ENCODE measurements around the gene PRR12. TPM values are rescaled to one million over a fixed set of nuclear protein-coding genes. Genes with fewer than 3 reads are reported as not detected.

Gene PRR12
- polyA plus RNA-seq, 4 donors: 15.1 to 32.6 (median 26.6) TPM

DNA sequence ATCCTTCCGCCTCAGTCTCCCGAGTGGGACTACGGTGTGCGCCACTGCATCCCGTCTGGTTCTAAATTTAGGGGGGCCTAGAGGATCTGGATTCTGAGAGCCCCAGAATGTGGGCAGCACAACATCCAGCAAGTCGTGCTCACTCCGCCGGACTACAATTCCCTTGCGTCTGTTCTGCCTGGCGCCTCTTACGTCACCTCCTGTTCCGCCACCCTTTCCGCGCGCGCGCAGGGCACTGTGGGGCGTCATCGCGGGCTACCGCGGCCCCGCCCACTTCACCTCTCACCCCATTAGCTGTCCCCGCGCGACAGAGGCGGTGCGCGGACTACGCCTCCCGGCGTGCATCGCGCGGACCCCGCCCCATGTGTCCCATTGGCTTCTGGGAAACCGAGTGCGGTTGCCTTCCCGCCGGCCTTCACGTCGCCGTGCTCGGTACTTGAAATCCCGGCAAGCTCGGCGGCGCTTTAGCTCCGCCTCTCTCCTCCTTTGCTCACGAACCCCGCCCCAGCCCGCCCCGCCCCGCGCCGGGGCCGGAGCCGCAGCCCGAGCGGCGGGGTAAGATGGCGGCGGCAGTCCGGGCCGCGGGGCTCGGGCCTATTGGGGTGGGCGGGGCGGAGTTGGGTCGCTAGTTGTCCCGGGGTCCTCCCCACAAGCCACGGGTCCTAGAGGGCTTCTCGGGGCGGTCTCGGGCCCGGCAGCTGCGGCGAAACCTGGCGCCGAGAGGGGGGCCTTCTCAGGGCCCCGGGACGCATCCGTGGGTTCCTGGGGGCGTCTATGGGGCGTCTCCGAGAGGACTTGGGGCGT lies 50.9 kb downstream of the PRR12 start, which contains the start of gene SCAF1:
Gene SCAF1 (plus strand): TSS at position 522 of the 804 bp plus-strand sequence. CDS start 2,818 bp downstream, outside the sequence.
- DNase-seq (ENCODE audit: low read depth in 4 of 4, low spot score in 2 of 4): peak; percentile 92 to 99 (median 96)

DNA sequence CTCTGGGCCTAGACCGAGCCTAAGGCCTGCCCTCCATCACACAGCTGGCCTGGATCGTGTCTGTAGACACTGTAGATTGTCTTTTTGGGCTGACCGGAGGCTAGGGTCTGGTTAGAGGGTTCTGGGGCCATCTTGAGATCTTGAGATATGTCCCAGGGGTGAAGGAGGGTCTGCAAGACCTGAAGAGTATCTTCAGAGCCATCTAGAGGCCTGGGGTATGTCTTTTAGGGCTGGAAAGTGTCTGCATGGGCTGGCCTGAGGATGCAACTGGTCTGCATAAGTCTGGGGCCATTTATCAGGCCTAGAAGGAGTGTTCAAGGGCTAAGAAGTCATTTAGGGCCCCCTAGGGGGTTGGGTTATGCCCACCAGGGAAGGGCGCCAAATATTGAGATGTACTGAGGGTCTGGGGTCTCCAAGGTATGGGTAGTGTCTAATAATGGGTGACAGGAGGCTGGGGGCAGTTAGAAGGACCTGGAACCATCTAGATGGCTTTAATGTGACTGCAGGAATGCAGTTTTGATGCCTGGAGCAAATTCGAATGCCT lies 51.6 kb downstream of the PRR12 start:
- no peak for DNase-seq (ENCODE audit: low read depth in 4 of 4, low spot score in 2 of 4)

DNA sequence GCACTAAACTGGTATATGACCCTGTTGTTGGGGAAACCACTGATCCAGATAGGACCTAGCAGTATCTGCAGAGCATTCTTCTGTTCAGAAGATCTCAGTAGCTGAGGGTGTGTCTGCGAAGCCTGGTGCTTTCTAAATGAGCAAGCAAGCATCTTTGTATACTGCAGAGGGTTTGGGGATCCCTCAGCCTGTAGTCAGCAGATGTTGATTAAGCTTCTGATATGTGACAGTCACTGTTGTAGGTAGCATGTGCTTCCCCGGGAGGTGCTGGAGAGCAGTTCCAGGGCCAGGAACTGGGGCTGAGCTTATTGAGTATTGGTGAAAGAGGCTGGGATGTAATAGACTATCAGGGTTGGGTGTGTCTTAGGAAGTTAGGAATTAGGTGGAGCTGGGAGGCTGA lies 52.5 kb downstream of the PRR12 start:
- DNase-seq (ENCODE audit: low read depth in 4 of 4, low spot score in 2 of 4): no peak

DNA sequence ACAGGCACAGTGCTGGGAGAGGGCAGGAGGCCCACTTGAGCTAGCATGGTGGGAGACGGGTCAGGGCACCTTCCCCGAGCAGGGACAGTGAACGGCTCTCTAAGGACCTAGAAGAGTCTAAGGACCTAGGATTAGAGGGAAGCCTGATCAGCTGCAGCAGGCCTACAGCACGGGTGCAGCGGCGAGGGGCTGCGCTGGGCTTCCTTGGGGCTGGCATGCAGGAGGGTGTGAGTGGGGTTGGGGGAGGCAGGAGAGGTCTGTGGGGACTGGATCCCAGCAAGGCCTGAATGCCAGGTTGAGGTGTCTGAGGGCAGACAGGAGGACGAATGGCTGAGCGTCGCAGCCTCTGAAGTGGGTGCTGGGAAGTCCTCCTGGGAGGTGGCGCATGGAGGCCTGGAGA lies 54.6 kb downstream of the PRR12 start:
- DNase-seq (ENCODE audit: low read depth in 4 of 4, low spot score in 2 of 4): no peak

DNA sequence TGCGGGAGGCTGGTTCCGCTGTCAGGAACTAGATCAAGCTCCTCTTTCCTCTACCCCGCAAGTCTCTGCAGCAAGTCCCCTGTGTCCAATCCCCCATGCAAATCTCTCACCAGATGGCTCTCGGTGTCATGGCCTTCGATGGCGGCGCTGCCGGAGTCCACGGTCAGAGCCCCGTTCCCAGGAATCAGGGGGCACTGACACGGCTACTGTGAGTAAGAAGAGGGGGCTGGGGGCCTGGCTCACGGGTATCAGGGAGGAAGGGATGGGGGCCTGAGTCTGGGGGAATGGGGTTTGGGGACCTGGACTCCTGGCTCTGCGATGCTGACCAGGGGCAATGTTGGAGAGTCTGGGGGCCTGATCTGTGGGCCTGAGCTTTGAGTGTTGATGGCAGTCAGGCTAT lies 55.0 kb downstream of the PRR12 start:
- no peak for DNase-seq (ENCODE audit: low read depth in 4 of 4, low spot score in 2 of 4)

DNA sequence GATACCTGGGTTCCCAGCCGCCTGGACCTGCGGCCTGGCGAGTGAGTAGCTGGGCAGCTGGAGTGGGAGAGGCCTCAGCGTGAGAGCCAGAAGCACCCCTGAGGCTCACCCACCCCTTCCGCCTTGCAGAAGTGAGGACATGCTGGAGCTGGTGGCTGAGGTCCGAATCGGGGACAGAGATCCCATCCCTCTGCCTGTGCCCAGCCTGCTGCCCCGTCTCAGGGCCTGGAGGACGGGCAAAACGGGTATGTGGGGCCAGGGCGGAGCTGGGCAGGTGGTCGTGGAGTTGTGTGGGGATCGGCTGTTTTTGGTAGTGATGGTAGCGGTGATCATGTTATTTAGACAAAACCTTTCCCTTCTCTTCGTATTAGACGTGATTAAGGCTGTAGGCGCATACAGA lies 55.6 kb downstream of the PRR12 start:
- DNase-seq (ENCODE audit: low read depth in 4 of 4, low spot score in 2 of 4): no peak

DNA sequence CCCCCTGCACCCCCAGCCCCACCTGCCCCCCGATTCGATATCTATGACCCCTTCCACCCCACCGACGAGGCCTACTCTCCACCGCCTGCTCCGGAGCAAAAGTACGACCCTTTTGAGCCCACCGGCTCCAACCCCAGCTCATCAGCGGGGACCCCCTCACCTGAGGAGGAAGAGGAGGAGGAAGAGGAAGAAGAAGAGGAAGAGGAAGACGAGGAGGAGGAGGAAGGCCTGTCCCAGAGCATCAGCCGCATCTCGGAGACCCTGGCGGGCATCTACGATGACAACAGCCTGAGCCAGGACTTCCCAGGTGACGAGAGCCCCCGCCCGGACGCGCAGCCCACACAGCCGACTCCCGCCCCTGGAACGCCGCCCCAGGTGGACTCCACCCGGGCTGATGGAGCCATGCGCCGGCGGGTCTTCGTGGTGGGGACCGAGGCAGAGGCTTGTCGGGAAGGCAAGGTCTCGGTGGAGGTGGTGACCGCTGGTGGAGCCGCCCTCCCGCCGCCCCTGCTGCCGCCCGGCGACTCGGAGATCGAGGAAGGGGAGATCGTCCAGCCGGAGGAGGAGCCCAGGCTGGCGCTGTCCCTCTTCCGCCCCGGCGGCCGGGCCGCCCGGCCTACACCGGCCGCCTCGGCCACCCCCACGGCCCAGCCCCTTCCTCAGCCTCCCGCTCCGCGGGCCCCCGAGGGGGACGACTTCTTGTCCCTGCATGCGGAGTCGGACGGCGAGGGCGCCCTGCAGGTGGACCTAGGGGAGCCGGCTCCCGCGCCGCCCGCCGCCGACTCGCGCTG lies 60.2 kb downstream of the PRR12 start:
- no peak for DNase-seq (ENCODE audit: low read depth in 4 of 4, low spot score in 2 of 4)

DNA sequence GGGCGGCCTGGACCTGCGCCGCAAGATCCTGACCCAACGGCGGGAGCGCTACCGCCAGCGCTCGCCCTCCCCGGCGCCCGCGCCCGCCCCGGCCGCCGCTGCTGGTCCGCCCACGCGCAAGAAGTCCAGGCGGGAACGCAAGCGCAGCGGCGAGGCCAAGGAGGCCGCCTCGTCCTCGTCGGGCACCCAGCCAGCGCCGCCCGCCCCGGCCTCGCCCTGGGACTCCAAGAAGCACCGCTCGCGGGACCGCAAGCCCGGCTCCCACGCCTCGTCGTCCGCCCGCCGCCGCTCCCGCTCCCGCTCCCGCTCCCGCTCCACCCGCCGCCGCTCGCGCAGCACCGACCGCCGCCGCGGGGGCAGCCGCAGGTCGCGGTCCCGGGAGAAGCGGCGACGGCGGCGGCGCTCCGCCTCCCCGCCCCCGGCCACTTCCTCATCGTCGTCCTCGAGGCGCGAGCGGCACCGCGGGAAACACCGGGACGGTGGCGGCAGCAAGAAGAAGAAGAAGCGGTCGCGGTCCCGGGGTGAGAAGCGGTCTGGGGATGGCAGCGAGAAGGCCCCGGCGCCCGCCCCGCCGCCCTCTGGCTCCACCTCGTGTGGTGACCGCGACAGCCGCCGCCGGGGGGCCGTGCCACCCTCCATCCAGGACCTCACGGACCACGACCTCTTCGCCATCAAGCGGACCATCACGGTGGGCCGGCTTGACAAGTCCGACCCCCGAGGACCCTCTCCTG lies 61.0 kb downstream of the PRR12 start:
- no peak for DNase-seq (ENCODE audit: low read depth in 4 of 4, low spot score in 2 of 4)

DNA sequence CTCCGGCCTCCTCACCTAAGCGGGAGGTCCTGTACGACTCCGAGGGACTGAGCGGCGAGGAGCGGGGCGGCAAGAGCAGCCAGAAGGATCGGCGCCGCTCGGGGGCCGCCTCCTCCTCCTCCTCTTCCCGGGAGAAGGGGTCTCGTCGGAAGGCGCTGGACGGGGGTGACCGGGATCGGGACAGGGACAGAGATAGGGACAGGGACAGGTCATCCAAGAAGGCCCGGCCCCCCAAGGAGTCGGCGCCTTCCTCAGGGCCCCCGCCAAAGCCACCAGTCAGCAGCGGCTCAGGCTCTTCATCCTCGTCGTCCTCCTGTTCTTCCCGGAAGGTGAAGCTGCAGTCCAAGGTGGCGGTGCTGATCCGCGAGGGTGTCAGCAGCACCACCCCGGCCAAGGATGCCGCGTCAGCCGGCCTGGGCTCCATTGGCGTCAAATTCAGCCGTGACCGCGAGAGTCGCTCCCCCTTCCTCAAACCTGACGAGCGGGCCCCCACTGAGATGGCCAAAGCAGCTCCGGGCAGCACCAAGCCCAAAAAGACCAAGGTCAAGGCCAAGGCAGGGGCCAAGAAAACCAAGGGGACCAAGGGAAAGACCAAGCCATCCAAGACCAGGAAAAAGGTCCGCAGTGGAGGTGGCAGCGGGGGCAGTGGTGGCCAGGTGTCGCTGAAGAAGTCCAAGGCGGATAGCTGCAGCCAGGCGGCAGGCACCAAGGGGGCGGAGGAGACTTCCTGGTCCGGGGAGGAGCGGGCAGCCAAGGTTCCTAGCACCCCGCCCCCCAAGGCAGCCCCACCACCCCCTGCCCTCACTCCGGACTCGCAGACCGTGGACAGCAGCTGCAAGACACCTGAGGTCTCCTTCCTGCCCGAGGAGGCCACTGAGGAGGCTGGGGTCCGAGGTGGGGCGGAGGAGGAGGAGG lies 61.8 kb downstream of the PRR12 start:
- no peak for DNase-seq (ENCODE audit: low read depth in 4 of 4, low spot score in 2 of 4)

DNA sequence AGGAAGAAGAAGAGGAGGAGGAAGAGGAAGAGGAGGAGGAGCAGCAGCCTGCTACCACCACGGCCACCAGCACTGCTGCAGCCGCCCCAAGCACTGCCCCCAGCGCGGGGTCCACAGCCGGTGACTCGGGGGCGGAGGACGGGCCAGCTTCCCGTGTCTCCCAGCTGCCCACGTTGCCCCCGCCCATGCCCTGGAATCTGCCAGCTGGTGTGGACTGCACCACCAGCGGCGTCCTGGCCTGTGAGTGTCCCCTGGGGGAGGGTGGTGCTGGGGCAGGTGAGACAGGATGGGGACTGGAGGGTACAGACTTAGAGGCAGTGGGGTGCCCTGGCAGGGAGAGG lies 62.5 kb downstream of the PRR12 start:
- no peak for DNase-seq (ENCODE audit: low read depth in 4 of 4, low spot score in 2 of 4)

DNA sequence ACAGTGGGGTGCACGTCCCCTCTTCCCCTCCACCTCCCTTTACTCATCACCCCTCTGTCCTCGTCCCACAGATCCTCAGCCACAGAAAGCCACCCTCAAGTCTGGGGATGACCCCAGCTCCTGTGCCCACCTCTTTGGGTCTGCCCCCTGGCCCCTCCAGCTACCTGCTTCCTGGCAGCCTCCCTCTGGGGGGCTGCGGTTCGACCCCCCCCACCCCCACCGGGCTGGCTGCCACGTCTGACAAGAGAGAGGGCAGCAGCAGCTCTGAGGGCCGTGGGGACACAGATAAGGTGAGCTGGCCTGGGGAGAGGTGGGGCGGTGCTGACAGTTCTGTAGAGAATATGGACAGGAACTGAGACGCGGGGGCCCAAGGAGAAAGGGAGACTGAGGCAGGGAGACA lies 63.6 kb downstream of the PRR12 start:
- DNase-seq (ENCODE audit: low read depth in 4 of 4, low spot score in 2 of 4): no peak

DNA sequence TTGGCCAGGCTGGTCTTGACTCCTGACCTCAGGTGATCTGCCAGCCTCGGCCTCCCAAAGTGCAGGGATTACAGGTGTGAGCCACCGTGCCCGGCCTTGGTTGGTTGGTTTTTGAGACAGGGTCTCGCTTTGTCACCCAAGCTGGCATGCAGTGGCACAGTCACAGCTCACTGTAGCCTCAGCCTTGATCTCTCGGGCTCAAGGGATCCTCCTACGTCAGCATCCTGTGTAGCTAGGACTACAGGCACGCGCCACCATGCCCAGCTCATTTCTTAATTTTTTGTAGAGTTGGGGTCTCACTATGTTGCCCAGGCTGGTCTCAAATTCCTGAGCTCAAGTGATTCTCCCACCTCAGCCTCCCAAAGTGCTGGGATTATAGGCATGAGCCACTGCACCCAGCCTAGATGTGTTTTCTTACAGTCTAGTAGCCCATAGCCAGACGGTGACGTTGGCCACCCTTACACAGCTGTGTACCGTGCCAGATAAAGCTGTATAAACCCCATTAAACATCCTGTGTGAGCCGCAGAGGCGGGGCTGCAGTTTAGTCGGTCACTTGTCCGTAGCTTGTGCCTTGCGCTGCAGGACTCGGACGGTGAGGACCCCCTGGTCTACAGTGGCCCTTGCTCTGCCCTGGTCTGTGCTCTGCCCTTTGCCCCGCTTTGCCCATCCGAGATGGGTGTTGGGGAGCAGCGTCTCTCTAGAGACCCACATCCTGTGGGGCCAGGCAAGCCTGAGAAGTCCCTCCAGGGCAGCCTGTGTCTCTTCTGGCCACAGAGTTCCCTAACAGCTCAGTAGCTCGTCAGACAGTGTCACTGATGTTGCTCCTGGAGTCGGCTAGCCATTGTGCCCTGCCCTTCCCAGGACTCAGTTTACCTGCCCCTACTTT lies 64.8 kb downstream of the PRR12 start:
- DNase-seq (ENCODE audit: low read depth in 4 of 4, low spot score in 2 of 4): no peak

DNA sequence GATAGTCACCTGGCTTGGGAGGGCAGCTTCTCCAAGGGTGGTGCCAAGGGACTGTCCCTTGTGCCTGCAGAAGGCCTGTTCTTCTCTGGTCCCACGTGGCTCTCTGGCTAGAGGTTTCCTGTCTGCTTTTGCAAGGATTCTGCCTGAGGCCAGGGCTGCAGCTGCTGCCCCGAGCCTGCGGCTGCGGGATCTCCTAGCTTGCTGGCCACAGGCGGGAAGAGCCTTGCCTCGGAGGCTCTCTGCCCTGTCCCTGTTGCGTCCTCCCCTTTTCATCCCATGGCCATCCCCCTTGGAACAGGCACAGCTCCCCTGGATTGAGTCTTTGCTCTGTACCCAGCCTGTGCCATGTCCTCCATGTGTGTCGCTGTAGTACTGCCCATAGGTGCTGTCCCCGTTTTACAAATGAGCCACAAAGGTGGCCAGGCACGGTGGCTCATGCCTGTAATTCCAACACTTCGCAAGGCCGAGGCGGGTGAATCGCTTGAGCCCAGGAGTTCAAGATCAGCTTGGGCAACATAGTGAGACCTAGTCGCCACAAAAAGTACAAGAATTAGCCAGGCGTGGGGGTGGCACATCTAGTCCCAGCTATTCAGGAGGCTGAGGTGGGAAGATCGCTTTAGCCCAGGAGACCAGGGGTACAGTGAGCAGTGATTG lies 65.6 kb downstream of the PRR12 start:
- DNase-seq (ENCODE audit: low read depth in 4 of 4, low spot score in 2 of 4): no peak

DNA sequence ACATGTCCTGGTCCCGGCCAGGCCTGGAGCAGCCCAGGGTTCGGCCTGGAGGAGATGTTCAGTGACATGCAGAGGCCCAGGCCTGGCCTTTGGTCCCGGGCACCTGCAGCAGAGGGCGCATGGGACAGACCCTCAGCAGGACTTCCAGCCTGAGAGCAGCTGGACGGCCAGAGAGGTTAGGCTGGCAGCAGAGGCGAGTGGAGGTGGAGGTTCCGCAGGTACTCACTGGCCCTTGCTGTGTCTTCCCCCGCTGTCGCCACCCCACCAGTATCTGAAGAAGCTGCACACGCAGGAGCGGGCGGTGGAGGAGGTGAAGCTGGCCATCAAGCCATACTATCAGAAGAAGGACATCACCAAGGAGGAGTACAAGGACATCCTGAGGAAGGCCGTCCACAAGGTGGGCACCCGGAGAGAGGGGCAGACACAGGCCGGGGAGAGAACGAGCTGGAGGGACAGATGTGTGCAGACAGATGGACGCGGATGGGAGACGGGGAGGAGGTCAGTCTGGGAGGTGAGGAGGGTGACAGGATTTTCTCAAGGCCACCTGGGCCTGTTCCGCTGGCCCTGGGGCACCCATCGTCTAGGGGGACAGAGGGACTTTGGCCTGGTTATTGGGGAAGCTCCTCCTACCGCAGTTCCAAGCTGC lies 66.6 kb downstream of the PRR12 start:
- no peak for DNase-seq (ENCODE audit: low read depth in 4 of 4, low spot score in 2 of 4)

DNA sequence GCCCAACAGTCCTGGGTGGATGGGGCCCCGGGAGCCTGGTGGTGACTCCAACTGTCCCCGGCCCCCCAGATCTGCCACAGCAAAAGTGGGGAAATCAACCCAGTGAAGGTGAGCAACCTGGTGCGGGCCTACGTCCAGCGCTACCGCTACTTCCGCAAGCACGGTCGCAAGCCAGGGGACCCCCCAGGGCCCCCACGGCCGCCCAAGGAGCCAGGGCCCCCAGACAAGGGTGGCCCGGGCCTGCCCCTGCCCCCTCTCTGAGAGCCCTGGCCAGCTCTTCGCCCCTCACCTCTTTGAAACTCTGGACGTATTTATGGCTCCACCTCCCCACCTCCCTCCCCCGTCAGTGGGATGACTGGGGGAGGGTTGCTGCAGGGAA lies 67.1 kb downstream of the PRR12 start:
- no peak for DNase-seq (ENCODE audit: low read depth in 4 of 4, low spot score in 2 of 4)

DNA sequence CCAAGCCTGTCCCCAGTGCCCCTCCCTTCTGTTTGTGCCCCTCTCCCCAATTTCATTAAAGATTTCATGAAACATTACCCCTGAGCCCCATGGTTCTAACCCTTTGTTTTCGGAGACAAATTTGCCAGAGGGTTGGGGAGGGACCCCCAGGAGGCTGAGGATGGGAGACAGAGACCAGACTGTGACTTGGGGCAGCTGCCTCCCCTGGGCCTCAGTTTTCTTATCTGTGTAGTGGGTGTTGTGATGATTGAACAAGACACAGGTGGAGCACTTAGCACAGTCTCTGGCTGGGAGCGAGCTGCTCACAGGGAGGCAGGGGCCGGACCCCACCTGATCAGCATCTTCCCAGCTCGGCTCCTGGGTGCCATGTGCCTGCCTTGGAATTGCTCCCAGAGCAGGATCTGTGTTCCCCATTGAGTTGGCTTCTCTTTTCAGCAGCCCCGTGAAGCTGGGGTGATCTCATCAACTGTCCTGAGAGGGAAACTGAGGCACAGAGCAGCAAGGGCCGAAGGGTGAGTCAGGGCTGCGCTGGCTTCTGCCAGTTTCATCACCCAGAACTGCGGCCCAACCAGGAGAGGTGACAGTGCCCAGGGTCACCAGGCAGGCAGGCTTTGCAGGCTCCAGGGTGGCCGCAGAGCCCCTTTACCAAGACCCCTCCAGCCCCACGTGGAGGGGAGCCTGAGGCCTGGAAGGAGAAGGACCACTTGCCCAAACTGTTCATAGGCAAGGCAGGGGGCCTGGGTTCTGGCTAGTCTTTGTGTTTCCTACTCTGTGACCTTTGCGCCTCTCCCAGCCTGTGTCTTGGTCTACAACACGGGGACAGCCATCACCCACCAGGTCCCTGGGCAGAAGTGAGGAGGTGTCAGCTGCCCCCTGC lies 67.8 kb downstream of the PRR12 start:
- DNase-seq (ENCODE audit: low read depth in 4 of 4, low spot score in 2 of 4): no peak

DNA sequence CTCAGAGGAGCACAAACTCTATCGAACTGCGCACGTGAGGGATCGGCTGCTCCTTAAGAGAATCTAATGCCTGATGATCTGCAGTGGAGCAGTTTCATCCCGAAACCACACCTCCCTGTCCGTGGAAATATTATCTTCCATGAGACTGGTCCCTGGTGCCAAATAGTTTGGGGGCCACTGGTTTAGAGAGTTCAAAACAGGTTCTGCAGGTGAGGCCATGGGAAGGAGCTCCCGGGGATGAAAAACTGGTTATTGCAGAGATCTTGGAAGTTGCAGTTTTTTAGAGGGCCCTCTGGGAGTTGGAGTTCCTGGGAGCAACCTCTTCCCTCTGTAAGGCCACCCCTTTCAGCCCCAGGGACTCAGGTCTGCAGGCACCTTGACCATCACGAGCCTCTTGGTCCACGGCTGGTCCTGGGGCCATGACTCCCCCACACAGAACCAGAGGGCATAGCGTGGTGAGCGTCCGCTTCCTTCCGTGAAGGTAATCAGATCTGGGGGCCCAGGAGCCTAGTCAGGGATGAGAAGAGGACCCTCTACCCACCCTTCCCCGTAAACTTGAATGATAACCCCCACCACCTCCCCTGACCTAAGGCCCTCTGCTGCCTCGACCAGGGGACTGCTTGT lies 69.5 kb downstream of the PRR12 start:
- DNase-seq (ENCODE audit: low read depth in 4 of 4, low spot score in 2 of 4): no peak
